Smooth muscle cell (in vitro differentiated cells): ENCODE results near the gene PDIA6. TPM values are rescaled to one million over a fixed set of nuclear protein-coding genes. Genes with fewer than 3 reads are reported as not detected.

Experiments
- DNase-seq: peaks from one replicate; lab custom pipeline; 2025; ENCODE audit not compliant: unreplicated experiment; lab: John Stamatoyannopoulos, UW
- H2AFZ ChIP-seq: fragments of 200-600 bp; sonication (generic); 2 replicates; pipeline ENCODE4 v1.6.0; 2016; ENCODE audit warnings: antibody characterized with exemption, low read depth, mild to moderate bottlenecking
- H3F3A ChIP-seq: fragments of 200-600 bp; sonication (generic); 2 replicates; pipeline ENCODE4 v1.6.0; 2017; ENCODE audit warnings: antibody characterized with exemption, low read depth
- H3K27ac ChIP-seq: fragments of 200-600 bp; sonication (generic); 2 replicates; pipeline ENCODE4 v1.5.1; 2016; ENCODE audit warnings: low read depth, mild to moderate bottlenecking
- H3K27me3 ChIP-seq: fragments of 200-600 bp; sonication (generic); 2 replicates; pipeline ENCODE4 v1.6.1; 2016; ENCODE audit warnings: low read depth, mild to moderate bottlenecking
- H3K36me3 ChIP-seq: fragments of 200-600 bp; sonication (generic); 2 replicates; pipeline ENCODE4 v1.5.1; 2016; ENCODE audit warnings: low read depth
- H3K4me1 ChIP-seq: fragments of 200-600 bp; sonication (generic); 2 replicates; pipeline ENCODE4 v1.5.1; 2016; ENCODE audit warnings: low read depth
- H3K4me2 ChIP-seq: fragments of 200-600 bp; sonication (generic); 2 replicates; pipeline ENCODE4 v1.6.0; 2016; ENCODE audit warnings: mild to moderate bottlenecking
- H3K4me3 ChIP-seq: fragments of 200-600 bp; sonication (generic); 2 replicates; pipeline ENCODE4 v1.5.1; 2016; ENCODE audit warnings: mild to moderate bottlenecking
- H3K79me2 ChIP-seq: fragments of 200-600 bp; sonication (generic); 2 replicates; pipeline ENCODE4 v1.6.0; 2016; ENCODE audit warnings: low read depth, mild to moderate bottlenecking
- H3K9ac ChIP-seq: fragments of 200-600 bp; sonication (generic); 2 replicates; pipeline ENCODE4 v1.6.0; 2016; ENCODE audit warnings: low read depth
- H3K9me3 ChIP-seq: fragments of 200-600 bp; sonication (generic); replicated peaks from 2 replicates; pipeline ENCODE4 v1.5.1; 2016; ENCODE audit warnings: low read depth
- H4K20me1 ChIP-seq: fragments of 200-600 bp; sonication (generic); 2 replicates; pipeline ENCODE4 v1.6.0; 2016; ENCODE audit warnings: low read depth
- WGBS: methylation state at CpG from one replicate; pipeline ENCODE4 v1.1.7; 2016; ENCODE audit warnings: low lambda C conversion rate; 5-methylcytosine and 5-hydroxymethylcytosine counted together
- polyA plus RNA-seq: library from polyadenylated mRNA; unstranded; fragments of >200 nt; fragmentation: Nextera tagmentation; extraction: Ambion mirVana; gene quantifications from 2 replicates; pipeline ENCODE4 v1.2.1, GENCODE V29; 2016
- small RNA-seq: library from RNA; depleted of rRNA; stranded (forward); fragments of <200 nt; gene quantifications from one replicate; pipeline ENCODE3, GENCODE V24; 2014
- total RNA-seq: library from RNA; depleted of rRNA; stranded (reverse); fragments of >200 nt; gene quantifications from 2 replicates; pipeline ENCODE4 v1.2.3, GENCODE V29; 2014
- TF ChIP-seq, protein P1 (sequence below): fragments of 200-600 bp; sonication (generic); IDR thresholded peaks from 2 replicates; pipeline ENCODE4 v1.5.1; 2017; ENCODE audit warnings: borderline replicate concordance, mild to moderate bottlenecking, antibody characterized with exemption; ENCODE audit not compliant: insufficient read depth, poor library complexity, severe bottlenecking

Gene PDIA6
- total and polyA plus RNA-seq, 2 experiments from 2014 or later: 360 to 671 TPM

DNA sequence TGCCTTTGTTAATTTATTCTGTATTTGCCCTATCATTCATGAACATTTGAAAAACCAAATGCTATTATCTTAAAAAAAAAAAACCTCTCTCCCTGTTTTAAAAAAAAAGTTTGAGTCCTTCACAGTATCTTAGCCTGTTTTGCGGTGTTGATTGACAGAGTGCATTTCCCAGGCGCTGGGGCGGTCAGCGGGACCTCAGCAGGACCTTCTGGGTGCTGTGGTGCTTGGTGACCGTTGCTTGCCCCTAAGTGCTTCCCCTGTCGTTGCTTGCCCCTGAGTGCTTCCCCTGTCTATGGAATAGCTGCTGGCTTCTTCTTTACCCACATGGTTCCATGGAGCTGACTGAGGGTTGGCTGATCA is 79.0 kb downstream of the PDIA6 start:
- WGBS: 76% methylated on average over 6 of the region's 6 CpGs
- H4K20me1 ChIP-seq: no peaks in the 10 kb centered on the region
- H3K4me3 ChIP-seq: no peak overlapping the region
- H3K4me2 ChIP-seq: no peak overlapping the region
- H3K36me3 ChIP-seq: no peaks in the 10 kb centered on the region
- no peaks in the 10 kb centered on the region for H3K79me2 ChIP-seq
- no peak overlapping the region for H3K9ac ChIP-seq
- TF ChIP-seq, protein P1, sequence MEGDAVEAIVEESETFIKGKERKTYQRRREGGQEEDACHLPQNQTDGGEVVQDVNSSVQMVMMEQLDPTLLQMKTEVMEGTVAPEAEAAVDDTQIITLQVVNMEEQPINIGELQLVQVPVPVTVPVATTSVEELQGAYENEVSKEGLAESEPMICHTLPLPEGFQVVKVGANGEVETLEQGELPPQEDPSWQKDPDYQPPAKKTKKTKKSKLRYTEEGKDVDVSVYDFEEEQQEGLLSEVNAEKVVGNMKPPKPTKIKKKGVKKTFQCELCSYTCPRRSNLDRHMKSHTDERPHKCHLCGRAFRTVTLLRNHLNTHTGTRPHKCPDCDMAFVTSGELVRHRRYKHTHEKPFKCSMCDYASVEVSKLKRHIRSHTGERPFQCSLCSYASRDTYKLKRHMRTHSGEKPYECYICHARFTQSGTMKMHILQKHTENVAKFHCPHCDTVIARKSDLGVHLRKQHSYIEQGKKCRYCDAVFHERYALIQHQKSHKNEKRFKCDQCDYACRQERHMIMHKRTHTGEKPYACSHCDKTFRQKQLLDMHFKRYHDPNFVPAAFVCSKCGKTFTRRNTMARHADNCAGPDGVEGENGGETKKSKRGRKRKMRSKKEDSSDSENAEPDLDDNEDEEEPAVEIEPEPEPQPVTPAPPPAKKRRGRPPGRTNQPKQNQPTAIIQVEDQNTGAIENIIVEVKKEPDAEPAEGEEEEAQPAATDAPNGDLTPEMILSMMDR: no peak
- H3K9me3 ChIP-seq: no peaks in the 10 kb centered on the region
- H2AFZ ChIP-seq: no peak overlapping the region
- H3K27me3 ChIP-seq: no peaks in the 10 kb centered on the region
- no peak for DNase-seq
- H3K27ac ChIP-seq: no peak overlapping the region
- no peaks in the 10 kb centered on the region for H3K4me1 ChIP-seq
- no peaks in the 10 kb centered on the region for H3F3A ChIP-seq

Small RNAs within 50 kb of the gene (small RNA-seq; reads per million reads assigned to genes)
- gene RNU7-138P (not detected), gene RNU7-176P (not detected)

Other genes starting within 250 kb of the PDIA6 start
- gene NOL10, start 122.8 kb downstream of the PDIA6 start, total RNA-seq: 27.0 and 29.5 TPM in 2 replicates
- gene NOL10, start 122.8 kb downstream of the PDIA6 start, polyA plus RNA-seq: 18.0 and 19.8 TPM in 2 replicates
- gene ATP6V1C2, start 91.2 kb downstream of the PDIA6 start, total RNA-seq: 0.36 and 1.5 TPM in 2 replicates
- gene ATP6V1C2, start 91.2 kb downstream of the PDIA6 start, polyA plus RNA-seq: 0.19 and 0.53 TPM in 2 replicates
- 0.13 TPM in 1 of 2 replicates, not detected in the other for gene KCNF1, start 99.1 kb upstream of the PDIA6 start, total RNA-seq
- 0.55 TPM in 1 of 2 replicates, not detected in the other for gene KCNF1, start 99.1 kb upstream of the PDIA6 start, polyA plus RNA-seq